ENCODE measurements around the gene ACAN. TPM values are rescaled to one million over a fixed set of nuclear protein-coding genes. Genes with fewer than 3 reads are reported as not detected.

ACAN gene
- total RNA-seq (not detected), polyA plus RNA-seq (not detected)

DNA sequence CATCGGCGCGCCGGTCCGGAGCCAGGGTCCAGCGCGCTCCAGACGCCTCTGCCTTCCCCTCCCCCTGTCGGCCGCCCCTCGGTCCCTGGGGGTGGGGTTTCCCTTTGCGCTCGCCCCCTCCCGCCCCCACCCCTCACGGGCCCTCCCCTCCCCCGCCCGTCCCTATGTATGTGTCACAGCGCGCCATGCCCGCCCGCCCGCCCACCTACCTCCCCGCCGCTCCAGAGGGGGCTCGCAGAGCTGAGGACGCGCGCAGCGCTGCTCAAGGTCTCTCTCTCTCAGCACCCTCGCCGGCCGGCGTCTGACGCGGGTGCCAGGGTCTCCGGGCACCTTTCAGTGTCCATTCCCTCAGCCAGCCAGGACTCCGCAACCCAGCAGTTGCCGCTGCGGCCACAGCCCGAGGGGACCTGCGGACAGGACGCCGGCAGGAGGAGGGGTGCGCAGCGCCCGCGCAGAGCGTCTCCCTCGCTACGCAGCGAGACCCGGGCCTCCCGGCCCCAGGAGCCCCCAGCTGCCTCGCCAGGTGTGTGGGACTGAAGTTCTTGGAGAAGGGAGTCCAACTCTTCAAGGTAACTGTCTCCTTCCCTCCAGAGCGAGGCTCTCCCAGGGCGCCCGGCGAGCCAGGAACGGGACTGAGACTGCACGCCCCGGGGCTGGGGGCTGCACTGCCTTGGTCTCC is at the start of gene ACAN:
Gene ACAN (plus strand): TSS at position 196 of the 679 bp plus-strand sequence. CDS start 32,771 bp downstream, outside the sequence.
- Histone ChIP-seq H3K4me1 (ENCODE audit: insufficient read depth, low read length) (no peaks in the 10 kb centered on the region), H3K9me3 (ENCODE audit: low read length) (no peaks in the 10 kb centered on the region), H3K4me3 (ENCODE audit: low read length) (no peak within 1 kb of the TSS), H3K27me3 (ENCODE audit: insufficient read depth, low read length, poor library complexity, severe bottlenecking) (peaks cover 29% of the 10 kb centered on the region), H3K36me3 (ENCODE audit: insufficient read depth, low read length) (no peaks in the 10 kb centered on the region), H3K27ac (ENCODE audit: low read depth, low read length) (no peak within 1 kb of the TSS)
- Mint-ChIP-seq H3K36me3 (no peaks in the 10 kb centered on the region), H3K27ac (peak within 1 kb of the TSS in 1 of 8 donors; percentile 19), H3K9me3 (no peaks in the 10 kb centered on the region), H3K4me3 (peak within 1 kb of the TSS in 4 of 7 donors; percentile 46 to 66 (median 62)), H3K4me1 (peaks cover 5 to 12% (median 9%) of the 10 kb centered on the region in 3 donors), H3K27me3 (peaks cover 41 to 81% of the 10 kb centered on the region in 2 donors)
- ChIA-PET POLR2A (no interaction called here), CTCF (no interaction called here)
- DNase-seq = no peak

DNA sequence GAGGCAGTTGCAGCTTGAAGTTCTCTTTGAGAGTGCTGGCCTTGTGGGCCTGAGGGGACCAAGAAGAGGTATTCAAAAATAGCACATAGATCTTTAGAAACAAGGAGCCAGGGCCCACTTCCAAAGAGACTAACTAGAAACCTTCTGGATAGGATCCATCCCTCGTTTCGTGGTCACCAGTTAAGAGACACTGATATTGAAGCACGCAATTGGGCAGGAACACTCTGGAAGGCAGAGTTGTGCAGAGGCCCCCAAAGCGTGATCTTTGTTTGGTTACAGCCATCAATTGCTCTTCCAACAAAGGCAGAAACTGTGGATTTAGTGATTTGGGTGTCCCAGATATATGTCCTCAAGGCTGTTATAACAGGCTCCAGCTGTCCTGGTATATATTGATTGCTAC is 46.7 kb upstream of the ACAN start:
- Mint-ChIP-seq H3K9me3 (peaks cover 0 to 3% (median 0%) of the 10 kb centered on the region in 5 donors), H3K4me1 (no peaks in the 10 kb centered on the region), H3K36me3 (no peaks in the 10 kb centered on the region), H3K4me3 (no peak overlapping the region), H3K27ac (no peak overlapping the region), H3K27me3 (peaks cover 11 to 44% of the 10 kb centered on the region in 2 donors)
- Histone ChIP-seq H3K36me3 (ENCODE audit: insufficient read depth, low read length) (no peaks in the 10 kb centered on the region), H3K4me1 (ENCODE audit: insufficient read depth, low read length) (no peaks in the 10 kb centered on the region), H3K27ac (ENCODE audit: low read depth, low read length) (no peak overlapping the region), H3K27me3 (ENCODE audit: insufficient read depth, low read length, poor library complexity, severe bottlenecking) (no peaks in the 10 kb centered on the region), H3K9me3 (ENCODE audit: low read length) (no peaks in the 10 kb centered on the region), H3K4me3 (ENCODE audit: low read length) (no peak overlapping the region)
- DNase-seq = no peak
- POLR2A ChIA-PET = no interaction called here
- CTCF ChIA-PET = no interaction called here

DNA sequence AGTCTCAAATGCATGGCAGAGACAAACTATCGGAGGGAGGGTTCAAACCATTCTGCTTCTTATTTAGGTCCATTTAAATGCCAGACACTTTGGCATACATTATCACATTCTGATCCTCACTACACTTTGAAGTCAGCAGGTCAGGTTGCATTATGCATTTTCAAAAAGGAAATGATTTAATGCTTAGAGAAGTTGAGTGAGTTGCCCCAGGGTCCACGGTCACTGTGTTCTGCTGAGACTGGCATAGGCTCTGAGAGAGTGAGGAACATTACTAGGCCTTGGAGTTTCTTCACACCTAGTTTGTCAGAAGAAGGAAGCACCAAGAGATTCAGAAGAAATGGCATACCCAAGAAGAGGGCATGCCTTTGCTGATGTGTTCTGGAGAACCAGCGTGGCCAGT is 46.3 kb upstream of the ACAN start:
- no peak overlapping the region for H3K27ac Mint-ChIP-seq
- no peak overlapping the region for H3K4me3 ChIP-seq (ENCODE audit: low read length)
- no peak overlapping the region for H3K27ac ChIP-seq (ENCODE audit: low read depth, low read length)
- peaks cover 0 to 3% (median 0%) of the 10 kb centered on the region in 5 donors for H3K9me3 Mint-ChIP-seq
- no peak overlapping the region for H3K4me3 Mint-ChIP-seq
- POLR2A ChIA-PET = no interaction called here
- peaks cover 13 to 43% of the 10 kb centered on the region in 2 donors for H3K27me3 Mint-ChIP-seq
- H3K4me1 ChIP-seq (ENCODE audit: insufficient read depth, low read length) = no peaks in the 10 kb centered on the region
- CTCF ChIA-PET = no interaction called here
- H3K36me3 Mint-ChIP-seq = no peaks in the 10 kb centered on the region
- no peaks in the 10 kb centered on the region for H3K36me3 ChIP-seq (ENCODE audit: insufficient read depth, low read length)
- no peaks in the 10 kb centered on the region for H3K4me1 Mint-ChIP-seq
- no peaks in the 10 kb centered on the region for H3K27me3 ChIP-seq (ENCODE audit: insufficient read depth, low read length, poor library complexity, severe bottlenecking)
- no peaks in the 10 kb centered on the region for H3K9me3 ChIP-seq (ENCODE audit: low read length)
- no peak for DNase-seq

DNA sequence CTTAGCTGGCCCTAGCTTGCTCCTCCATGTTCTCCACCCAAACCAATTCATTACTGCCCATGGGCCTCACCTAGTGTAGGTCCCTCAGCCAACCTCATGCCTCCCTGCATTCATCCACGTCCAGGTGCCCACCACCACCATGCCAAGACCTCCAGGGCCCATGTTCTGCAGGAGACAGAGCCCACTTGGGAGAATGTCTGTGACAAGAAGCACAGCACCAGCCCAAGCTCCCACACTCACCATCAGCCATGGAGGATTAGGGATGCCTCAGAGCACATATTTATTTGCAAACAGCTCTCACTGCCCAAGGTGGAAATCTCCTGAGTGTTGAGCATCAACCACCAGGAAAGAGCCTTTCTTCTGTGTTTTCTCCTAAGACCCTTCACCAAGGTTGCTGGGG is 43.4 kb upstream of the ACAN start:
- H3K4me1 ChIP-seq (ENCODE audit: insufficient read depth, low read length) = no peaks in the 10 kb centered on the region
- no peaks in the 10 kb centered on the region for H3K36me3 Mint-ChIP-seq
- H3K27me3 Mint-ChIP-seq = peaks cover 8 to 32% of the 10 kb centered on the region in 2 donors
- H3K9me3 Mint-ChIP-seq = peaks cover 0 to 3% (median 0%) of the 10 kb centered on the region in 5 donors
- H3K4me3 Mint-ChIP-seq = no peak overlapping the region
- ChIA-PET POLR2A (no interaction called here), CTCF (no interaction called here)
- H3K27ac ChIP-seq (ENCODE audit: low read depth, low read length) = no peak overlapping the region
- H3K27me3 ChIP-seq (ENCODE audit: insufficient read depth, low read length, poor library complexity, severe bottlenecking) = no peaks in the 10 kb centered on the region
- no peaks in the 10 kb centered on the region for H3K4me1 Mint-ChIP-seq
- no peak overlapping the region for H3K27ac Mint-ChIP-seq
- H3K36me3 ChIP-seq (ENCODE audit: insufficient read depth, low read length) = no peaks in the 10 kb centered on the region
- no peak for DNase-seq
- no peak overlapping the region for H3K4me3 ChIP-seq (ENCODE audit: low read length)
- H3K9me3 ChIP-seq (ENCODE audit: low read length) = no peaks in the 10 kb centered on the region

DNA sequence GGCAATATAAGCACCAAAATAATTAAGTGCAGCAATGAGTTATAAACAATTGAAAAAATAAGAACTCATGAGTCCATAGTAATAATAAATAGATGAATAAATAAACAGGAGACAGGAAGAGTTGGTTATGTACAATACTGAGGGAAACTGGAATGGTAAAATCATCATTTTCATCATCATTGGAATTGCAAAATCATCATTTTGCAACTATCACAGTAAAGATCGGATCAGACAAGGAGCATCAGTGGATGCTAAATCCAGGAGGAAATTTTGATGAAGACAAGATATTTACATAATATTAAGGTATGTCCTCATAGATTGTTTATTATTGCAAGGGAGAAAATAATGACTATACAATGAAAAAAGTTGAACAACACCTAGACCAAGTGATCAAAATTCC is 38.8 kb upstream of the ACAN start:
- CTCF ChIA-PET = no interaction called here
- Mint-ChIP-seq H3K9me3 (peaks cover 0 to 3% (median under 1%) of the 10 kb centered on the region in 5 donors), H3K27ac (no peak overlapping the region), H3K4me3 (no peak overlapping the region), H3K4me1 (no peaks in the 10 kb centered on the region), H3K36me3 (no peaks in the 10 kb centered on the region), H3K27me3 (peaks cover 15 to 35% of the 10 kb centered on the region in 2 donors)
- no peak overlapping the region for H3K27ac ChIP-seq (ENCODE audit: low read depth, low read length)
- H3K9me3 ChIP-seq (ENCODE audit: low read length) = no peaks in the 10 kb centered on the region
- H3K4me1 ChIP-seq (ENCODE audit: insufficient read depth, low read length) = no peaks in the 10 kb centered on the region
- H3K36me3 ChIP-seq (ENCODE audit: insufficient read depth, low read length) = no peaks in the 10 kb centered on the region
- DNase-seq = no peak
- no peaks in the 10 kb centered on the region for H3K27me3 ChIP-seq (ENCODE audit: insufficient read depth, low read length, poor library complexity, severe bottlenecking)
- POLR2A ChIA-PET = no interaction called here
- H3K4me3 ChIP-seq (ENCODE audit: low read length) = no peak overlapping the region

DNA sequence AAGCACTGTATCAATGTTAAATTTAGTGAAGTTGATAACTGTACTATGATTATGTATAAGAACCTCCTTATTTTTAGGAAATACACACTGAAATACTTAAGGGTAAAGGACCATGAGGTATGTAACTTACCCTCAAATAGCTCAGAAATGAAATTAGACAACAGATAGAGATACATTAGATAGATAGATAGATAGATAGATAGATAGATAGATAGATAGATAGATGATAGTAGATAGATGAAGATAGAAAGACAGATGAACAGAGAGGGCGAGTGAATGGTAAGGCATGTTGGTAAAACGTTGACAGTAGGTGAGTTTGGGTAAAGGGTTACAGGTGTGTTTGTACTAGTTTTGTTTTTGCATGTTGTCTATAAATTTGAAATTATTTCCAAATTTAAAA is 38.0 kb upstream of the ACAN start:
- Mint-ChIP-seq H3K4me3 (no peak overlapping the region), H3K4me1 (peaks cover 0 to 4% (median 0%) of the 10 kb centered on the region in 3 donors), H3K27me3 (peaks cover 21 to 40% of the 10 kb centered on the region in 2 donors), H3K36me3 (peaks cover 0 to 2% (median 0%) of the 10 kb centered on the region in 3 donors), H3K9me3 (peaks cover 3 to 6% (median 4%) of the 10 kb centered on the region in 5 donors), H3K27ac (no peak overlapping the region)
- POLR2A ChIA-PET = no interaction called here
- Histone ChIP-seq H3K4me3 (ENCODE audit: low read length) (no peak overlapping the region), H3K9me3 (ENCODE audit: low read length) (no peaks in the 10 kb centered on the region), H3K27ac (ENCODE audit: low read depth, low read length) (no peak overlapping the region), H3K27me3 (ENCODE audit: insufficient read depth, low read length, poor library complexity, severe bottlenecking) (peaks cover 5% of the 10 kb centered on the region), H3K36me3 (ENCODE audit: insufficient read depth, low read length) (no peaks in the 10 kb centered on the region), H3K4me1 (ENCODE audit: insufficient read depth, low read length) (no peaks in the 10 kb centered on the region)
- CTCF ChIA-PET = no interaction called here
- DNase-seq = no peak

DNA sequence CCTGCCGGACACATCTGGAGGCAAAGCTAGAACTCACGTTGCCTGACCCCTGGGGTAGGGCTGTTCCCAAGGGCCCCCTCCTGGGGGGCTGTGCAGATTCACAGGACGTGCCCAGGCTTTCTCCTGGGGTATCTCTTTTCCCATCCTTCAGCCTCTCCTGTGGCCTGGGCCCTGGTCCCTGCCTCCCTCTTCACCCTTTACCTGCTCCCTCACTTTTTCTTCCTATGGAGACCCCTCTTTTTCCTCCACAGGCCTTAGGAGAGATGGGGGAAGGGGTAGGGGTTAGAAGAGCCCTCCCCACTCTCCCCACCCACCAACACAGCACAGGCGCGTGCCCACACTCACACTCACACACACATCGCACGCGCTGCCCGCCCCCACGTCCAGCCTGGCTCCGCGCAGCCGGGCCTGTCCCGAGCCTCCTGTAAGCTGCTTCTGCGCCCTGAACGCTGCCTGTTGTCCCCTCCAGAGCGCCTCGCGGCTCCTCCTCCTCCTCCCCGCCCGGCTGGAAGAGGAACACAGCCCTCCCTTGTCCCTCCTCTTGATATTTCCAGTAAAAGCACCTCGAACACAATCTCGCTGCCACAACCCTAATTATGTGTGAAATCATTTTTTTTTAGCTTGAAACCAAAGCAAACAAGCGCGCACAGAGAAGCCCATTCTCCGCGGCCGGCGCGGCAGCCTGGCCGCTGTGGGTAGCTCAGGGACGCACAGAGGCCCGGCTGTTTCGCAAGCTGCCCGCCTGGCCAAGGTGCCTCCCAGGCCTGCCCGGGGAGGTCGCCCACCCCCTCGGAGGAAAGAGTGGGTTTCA is 33.9 kb upstream of the ACAN start:
- Mint-ChIP-seq H3K4me1 (peaks cover 0 to 4% (median 0%) of the 10 kb centered on the region in 3 donors), H3K27me3 (peaks cover 37 to 60% of the 10 kb centered on the region in 2 donors), H3K4me3 (no peak overlapping the region), H3K36me3 (peaks cover 0 to 4% (median 3%) of the 10 kb centered on the region in 3 donors), H3K9me3 (peaks cover 5 to 16% (median 12%) of the 10 kb centered on the region in 5 donors), H3K27ac (no peak overlapping the region)
- ChIA-PET CTCF (no interaction called here), POLR2A (no interaction called here)
- H3K4me1 ChIP-seq (ENCODE audit: insufficient read depth, low read length) = no peaks in the 10 kb centered on the region
- H3K27me3 ChIP-seq (ENCODE audit: insufficient read depth, low read length, poor library complexity, severe bottlenecking) = peaks cover 8% of the 10 kb centered on the region
- DNase-seq = no peak
- H3K4me3 ChIP-seq (ENCODE audit: low read length) = no peak overlapping the region
- H3K36me3 ChIP-seq (ENCODE audit: insufficient read depth, low read length) = no peaks in the 10 kb centered on the region
- no peak overlapping the region for H3K27ac ChIP-seq (ENCODE audit: low read depth, low read length)
- H3K9me3 ChIP-seq (ENCODE audit: low read length) = no peaks in the 10 kb centered on the region

DNA sequence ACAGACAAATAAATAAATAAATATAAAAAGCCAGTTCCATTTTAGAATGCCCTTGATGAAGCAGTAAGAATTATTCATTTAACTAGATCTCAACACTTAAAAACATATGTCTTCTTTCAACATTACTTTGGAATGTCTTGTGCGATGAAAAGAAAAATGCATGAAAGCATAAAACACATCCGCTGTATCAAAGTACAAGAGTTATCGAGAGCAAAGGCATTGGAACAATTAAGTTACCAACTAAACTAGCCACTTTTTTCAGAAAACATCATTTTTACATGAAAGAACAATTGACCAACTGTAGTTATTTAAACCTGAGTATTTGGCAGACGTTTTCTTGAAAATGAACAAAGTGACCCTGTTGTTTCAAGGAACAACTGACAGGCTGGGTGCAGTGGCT is 27.5 kb upstream of the ACAN start:
- Mint-ChIP-seq H3K4me3 (no peak overlapping the region), H3K27ac (no peak overlapping the region), H3K4me1 (no peaks in the 10 kb centered on the region), H3K9me3 (peaks cover 2 to 14% (median 7%) of the 10 kb centered on the region in 5 donors), H3K36me3 (peaks cover 0 to 6% (median 2%) of the 10 kb centered on the region in 3 donors), H3K27me3 (peaks cover 32 to 54% of the 10 kb centered on the region in 2 donors)
- H3K4me1 ChIP-seq (ENCODE audit: insufficient read depth, low read length) = no peaks in the 10 kb centered on the region
- no peaks in the 10 kb centered on the region for H3K9me3 ChIP-seq (ENCODE audit: low read length)
- POLR2A ChIA-PET = no interaction called here
- CTCF ChIA-PET = no interaction called here
- DNase-seq = no peak
- H3K4me3 ChIP-seq (ENCODE audit: low read length) = no peak overlapping the region
- no peaks in the 10 kb centered on the region for H3K36me3 ChIP-seq (ENCODE audit: insufficient read depth, low read length)
- no peak overlapping the region for H3K27ac ChIP-seq (ENCODE audit: low read depth, low read length)
- no peaks in the 10 kb centered on the region for H3K27me3 ChIP-seq (ENCODE audit: insufficient read depth, low read length, poor library complexity, severe bottlenecking)
